ENCODE measurements around the gene CNOT4.

Gene CNOT4

DNA sequence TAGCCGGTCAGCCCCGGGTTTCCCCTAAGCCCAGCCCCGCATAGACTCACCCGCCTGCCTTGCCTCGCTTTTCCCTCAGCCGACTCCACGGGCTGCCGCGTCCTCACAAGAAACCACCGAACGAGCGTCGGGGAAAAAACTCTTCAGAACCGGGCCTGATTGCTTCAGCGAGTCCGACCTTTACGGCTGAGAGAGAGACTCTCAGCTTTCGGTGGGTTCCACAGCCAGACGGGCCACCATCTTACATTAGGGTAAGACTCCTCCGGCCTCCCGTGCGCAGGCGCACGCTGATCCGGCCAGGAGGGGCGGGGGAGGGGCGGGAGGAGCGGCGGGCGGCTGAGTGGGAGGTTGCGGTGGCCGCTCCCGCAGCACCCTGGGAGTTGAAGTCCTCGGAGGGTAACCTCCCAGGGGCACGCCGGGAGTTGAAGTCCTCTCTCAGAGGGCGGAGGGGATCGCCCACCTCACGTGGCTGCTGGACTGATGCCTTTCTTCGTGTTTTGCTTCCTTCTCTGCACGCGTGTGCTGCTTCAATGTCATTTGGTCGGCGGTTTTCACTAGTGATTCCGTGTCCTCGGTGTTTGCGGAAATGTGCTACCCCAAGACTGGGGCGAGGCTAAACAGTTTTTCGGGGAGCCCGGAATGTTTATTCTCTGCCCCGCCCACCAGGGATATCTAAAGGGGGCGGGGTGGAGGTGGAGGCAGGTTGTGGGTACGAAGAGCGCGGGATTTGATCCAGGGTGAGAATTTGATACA, at the start of gene CNOT4:
CNOT4 (minus strand) TSS at position 264 of the 753 bp plus-strand sequence. CDS start 71,771 bp downstream, outside the sequence.
- DNase-seq (ENCODE audit: low read depth, low spot score): peak; percentile 96

GRCh38 chr7:135558881-135559280, 49.0 kb upstream of the CNOT4 start:
- no peak for DNase-seq (ENCODE audit: low read depth, low spot score)

DNA sequence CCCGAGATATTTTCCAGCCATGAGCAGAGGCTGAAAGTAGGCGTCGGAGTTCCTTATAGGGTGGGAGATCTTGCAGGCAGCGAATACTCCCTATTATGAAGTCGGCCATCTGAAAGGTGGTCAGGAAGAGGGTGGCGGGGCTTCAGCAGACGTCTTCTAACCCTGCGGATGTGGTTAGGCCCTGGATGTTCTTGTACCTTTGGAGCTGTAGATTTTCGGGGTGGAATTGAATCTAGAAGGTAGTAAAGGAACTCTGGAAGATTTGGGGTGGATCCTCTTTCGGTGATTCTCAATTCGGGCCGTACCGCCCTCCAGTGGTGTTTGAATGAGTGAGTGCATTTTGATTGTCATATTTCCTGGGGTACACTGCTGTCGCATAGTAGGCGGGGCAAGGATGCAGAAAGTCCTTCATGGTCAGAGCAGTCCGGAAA, 48.5 kb upstream of the CNOT4 start:
- DNase-seq (ENCODE audit: low read depth, low spot score): peak; percentile 69

- DNase-seq (ENCODE audit: low read depth, low spot score): peak; percentile 92
Observed at GRCh38 chr7:135557455-135558336, 47.8 kb upstream of the CNOT4 start, which contains the start of gene NUP205. TSS of gene NUP205 (plus strand) at chr7:135557917. CDS start at chr7:135557945, 28 bp downstream.

DNA sequence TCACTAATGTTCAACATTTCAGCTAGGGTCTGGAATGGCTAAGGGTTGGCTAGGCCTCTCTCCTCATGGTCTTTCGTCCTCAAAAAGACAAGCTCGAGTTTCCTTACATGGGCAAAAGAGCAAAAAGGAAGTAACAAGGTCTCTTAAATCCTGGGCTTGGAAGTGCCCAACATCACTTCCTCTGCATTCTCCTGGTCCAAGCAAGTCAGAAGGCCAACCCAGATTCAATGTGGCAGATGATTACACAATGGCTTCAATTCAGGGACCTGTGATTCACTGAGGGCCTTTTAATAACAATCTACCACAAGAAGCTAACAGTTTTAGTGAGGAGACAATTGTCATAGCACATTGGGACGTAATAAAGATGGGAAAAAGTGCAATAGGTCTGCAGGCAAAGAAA, 43.4 kb upstream of the CNOT4 start:
- no peak for DNase-seq (ENCODE audit: low read depth, low spot score)

GRCh38 chr7:135552148-135552547, 42.2 kb upstream of the CNOT4 start:
- DNase-seq (ENCODE audit: low read depth, low spot score): no peak

DNA sequence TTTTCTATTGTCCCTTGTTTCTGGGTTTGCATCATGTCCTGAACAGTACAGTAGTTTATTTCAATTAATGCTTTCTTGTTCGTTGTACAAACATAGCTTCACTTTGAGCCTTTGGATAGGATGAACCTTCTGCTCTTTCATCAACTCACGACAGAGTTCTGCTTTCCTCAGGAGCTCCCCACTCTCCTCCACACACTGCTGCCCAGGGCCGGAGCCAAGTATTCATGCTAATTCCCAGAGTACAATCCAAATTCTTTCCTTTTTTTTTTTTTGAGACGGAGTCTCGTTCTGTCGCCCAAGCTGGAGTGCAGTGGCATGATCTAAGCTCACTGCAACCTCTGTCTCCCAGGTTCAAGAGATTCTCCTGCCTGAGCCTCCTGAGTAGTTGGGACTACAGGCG, 40.3 kb upstream of the CNOT4 start:
- no peak for DNase-seq (ENCODE audit: low read depth, low spot score)

DNA sequence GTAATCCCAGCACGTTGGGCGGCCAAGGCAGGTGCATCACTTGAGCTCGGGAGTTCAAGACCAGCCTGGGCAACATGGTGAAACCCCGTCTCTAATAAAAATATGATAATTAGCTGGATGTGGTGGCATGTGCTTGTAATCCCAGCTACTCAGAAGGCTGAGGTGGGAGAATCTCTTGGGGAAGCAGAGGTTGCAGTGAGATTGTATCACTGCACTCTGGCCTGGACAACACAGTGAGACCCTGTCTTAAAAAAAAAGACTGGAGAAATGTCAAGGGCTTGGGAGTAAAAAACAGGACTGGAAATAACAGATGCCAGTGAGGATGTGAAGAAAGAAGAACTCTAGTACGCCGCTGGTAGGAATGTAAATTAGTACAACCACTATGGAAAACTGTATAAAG, 31.1 kb upstream of the CNOT4 start:
- no peak for DNase-seq (ENCODE audit: low read depth, low spot score)

GRCh38 chr7:135539629-135540028, 29.7 kb upstream of the CNOT4 start:
- peak; percentile 48 for DNase-seq (ENCODE audit: low read depth, low spot score)

DNA sequence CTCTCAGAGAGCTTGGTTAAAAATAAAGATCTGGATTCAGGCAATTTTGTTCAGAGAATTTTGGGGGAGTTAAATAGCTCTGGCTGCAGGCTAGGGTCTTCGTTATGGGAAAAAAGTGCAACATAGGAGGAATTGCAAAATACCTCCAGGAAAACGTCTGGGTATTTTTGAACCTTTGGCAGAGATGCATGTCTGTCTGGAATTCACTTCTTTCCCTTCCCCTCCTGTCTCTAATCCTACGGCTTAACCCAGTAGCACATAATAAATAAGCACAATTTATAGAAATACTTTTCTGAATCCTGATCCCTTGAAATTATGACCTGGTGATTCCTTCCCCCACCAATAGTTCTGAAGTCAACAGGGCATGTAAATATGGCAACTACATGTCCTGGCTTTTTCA, 28.5 kb upstream of the CNOT4 start:
- no peak for DNase-seq (ENCODE audit: low read depth, low spot score)

GRCh38 chr7:135537905-135538304, 28.0 kb upstream of the CNOT4 start:
- DNase-seq (ENCODE audit: low read depth, low spot score): no peak

GRCh38 chr7:135537453-135537852, 27.6 kb upstream of the CNOT4 start:
- DNase-seq (ENCODE audit: low read depth, low spot score): no peak

DNA sequence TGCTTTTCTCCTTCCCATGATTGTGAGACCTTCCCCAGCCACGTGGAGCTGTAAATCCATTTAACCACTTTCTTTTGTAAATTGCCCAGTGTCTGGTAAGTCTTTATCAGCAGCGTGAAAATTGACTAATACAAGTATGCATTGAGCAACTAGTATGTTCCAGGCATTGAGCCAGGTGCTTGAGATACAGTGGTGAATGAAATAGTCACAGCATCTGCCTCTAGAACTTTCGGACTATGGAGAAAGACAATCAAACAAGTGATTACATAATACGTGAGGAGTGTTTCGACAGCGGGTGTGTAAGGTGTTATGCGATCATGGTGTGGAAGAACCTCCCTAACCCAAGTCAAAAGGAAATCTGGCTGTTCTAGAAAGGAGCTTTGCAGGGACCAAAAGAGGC, 26.2 kb upstream of the CNOT4 start:
- DNase-seq (ENCODE audit: low read depth, low spot score): no peak

- no peak for DNase-seq (ENCODE audit: low read depth, low spot score)
Observed at GRCh38 chr7:135527025-135527424, 17.1 kb upstream of the CNOT4 start.

DNA sequence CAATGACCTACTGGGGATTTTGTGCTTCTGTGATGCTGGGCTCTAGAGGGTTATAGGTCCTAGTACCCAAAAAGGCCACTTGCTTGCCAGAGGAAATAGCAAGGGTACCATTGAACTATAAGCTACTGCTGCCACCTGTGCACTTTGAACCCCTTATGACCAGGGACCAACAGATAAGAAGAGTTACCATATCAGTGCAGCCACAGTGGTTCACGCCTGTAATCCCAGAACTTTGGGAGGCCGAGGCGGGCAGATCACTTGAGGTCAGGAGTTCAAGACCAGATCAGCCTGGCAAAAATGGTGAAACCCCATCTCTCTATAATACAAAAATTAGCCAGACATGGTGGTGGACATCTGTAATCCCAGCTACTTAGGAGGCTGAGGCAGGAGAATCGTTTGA, 15.5 kb upstream of the CNOT4 start:
- DNase-seq (ENCODE audit: low read depth, low spot score): no peak

- DNase-seq (ENCODE audit: low read depth, low spot score): no peak
Observed at GRCh38 chr7:135523146-135523545, 13.2 kb upstream of the CNOT4 start.

DNA sequence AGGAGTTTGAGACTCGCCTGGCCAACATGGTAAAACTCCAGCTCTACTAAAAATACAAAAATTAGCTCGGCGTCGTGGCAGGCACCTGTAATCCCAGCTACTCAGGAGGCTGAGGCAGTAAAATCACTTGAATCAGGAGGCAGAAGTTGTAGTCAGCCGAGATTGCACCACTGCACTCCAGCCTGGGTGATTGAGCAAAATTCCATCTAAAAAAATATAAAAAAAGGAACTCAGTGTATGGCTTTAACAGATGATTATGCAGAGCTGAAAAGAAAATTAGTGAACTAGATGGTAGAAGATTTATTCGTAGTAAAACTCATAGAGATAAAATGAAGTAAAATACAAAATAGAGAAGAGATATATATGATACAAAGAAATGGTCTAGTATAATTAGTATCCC, 12.6 kb upstream of the CNOT4 start:
- DNase-seq (ENCODE audit: low read depth, low spot score): no peak

DNA sequence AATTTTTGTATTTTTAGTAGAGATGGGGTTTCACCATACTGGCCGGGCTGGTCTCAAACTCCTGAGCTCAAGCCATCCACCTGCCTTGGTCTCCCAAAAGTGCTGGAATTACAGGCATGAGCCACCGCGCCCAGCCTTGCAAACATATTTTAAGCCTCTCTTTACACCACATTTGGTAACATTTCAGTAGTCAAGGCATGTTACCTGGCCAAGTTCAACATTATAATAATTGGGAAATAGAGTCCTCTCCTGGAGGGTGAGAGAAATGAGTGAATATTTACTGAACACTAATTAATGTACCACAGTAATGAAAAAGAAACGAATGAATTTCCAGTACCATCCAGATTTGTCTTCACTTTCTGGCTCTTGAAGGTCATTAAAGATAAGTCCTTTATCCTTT, 10.0 kb upstream of the CNOT4 start:
- no peak for DNase-seq (ENCODE audit: low read depth, low spot score)

GRCh38 chr7:135519233-135519688, 9.4 kb upstream of the CNOT4 start:
- no peak for DNase-seq (ENCODE audit: low read depth, low spot score)

DNA sequence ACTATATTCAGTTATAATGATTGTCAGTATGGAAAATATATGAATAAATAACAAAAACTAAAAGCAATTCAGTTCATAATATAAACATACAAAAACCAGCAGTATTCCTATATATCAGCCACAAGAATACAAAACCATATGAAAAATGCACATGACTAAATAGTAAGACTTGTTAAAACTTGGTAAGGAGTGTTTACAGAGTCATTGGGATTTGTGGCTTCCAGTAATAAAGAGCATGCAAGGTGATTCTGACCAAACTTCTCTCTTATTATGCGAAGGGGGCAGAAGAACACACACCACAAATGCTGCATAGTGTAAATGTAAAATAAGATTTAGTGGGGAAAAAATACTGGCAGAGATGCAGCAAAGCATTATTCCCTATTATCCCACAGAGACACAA, 8.8 kb upstream of the CNOT4 start:
- DNase-seq (ENCODE audit: low read depth, low spot score): no peak

- no peak for DNase-seq (ENCODE audit: low read depth, low spot score)
Observed at GRCh38 chr7:135517060-135517459, 7.2 kb upstream of the CNOT4 start.

DNA sequence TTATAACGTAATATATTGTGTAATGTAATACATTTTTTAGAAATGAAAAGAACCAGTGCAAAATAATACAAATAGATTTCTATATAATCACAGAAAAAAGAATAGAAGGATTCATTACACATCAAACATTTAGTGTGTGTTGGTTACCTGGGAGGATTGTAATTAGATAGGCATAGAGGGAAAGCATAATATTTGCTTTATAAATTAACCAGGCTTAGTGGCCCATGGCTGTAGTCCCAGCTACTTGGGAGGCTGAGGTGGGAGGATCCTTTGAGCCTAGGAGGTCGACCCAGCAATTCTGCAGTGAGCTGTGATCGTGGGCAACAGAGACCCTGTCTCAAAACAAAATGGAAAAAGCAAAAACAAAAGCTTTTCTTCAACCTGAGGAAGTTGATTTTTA, 5.0 kb upstream of the CNOT4 start:
- DNase-seq (ENCODE audit: low read depth, low spot score): no peak

Measured in ELF-1 (cell line).